Vagina (tissue), 2 donors: ENCODE data around the gene C15orf62.

Experiments used
- CTCF ChIP-seq, 3 experiments: fragments of 450-650 bp in 2 of 3; fragments of 200-600 bp in 1 of 3; sonication (generic) in 1 of 3; IDR thresholded peaks; one replicate each; pipeline ENCODE4 v1.5.1; 2017 to 2019; ENCODE audit warnings: antibody characterized with exemption in 3 of 3, mild to moderate bottlenecking in 2 of 3, moderate library complexity in 2 of 3
- POLR2A ChIP-seq, 2 donors: fragments of 450-650 bp; IDR thresholded peaks; one replicate each; pipeline ENCODE4 v1.6.1; 2017; ENCODE audit warnings: antibody characterized with exemption in 2 of 2, mild to moderate bottlenecking in 2 of 2, moderate library complexity in 2 of 2

GRCh38 chr15:40776537-40777141 is 6.9 kb downstream of the C15orf62 start:
- TF ChIP-seq CTCF (IDR thresholded peaks at IDR 0.05) (no peak), POLR2A (IDR thresholded peaks at IDR 0.05) (no peak)
